ENCODE measurements around the gene UBE2QL1.
A peak's percentile ranks its signal among the peaks of the same experiment; 100 is the strongest.

UBE2QL1 gene

GRCh38 chr5:6468870-6469269 is 20.2 kb downstream of the UBE2QL1 start:
- TF ChIP-seq GATA3 (IDR thresholded peaks at IDR 0.05; ENCODE audit: low read depth, low read length) (no peak), GATA2 (IDR thresholded peaks at IDR 0.05; ENCODE audit: low read depth, low read length) (no peak)

GRCh38 chr5:6469836-6470235 is 21.2 kb downstream of the UBE2QL1 start:
- TF ChIP-seq GATA3 (IDR thresholded peaks at IDR 0.05; ENCODE audit: low read depth, low read length): no peak
- TF ChIP-seq GATA2 (IDR thresholded peaks at IDR 0.05; ENCODE audit: low read depth, low read length): no peak

- no peak for TF ChIP-seq GATA2 (IDR thresholded peaks at IDR 0.05; ENCODE audit: low read depth, low read length)
Observed at GRCh38 chr5:6470672-6471071, 22.0 kb downstream of the UBE2QL1 start.

GRCh38 chr5:6471252-6471651 is 22.6 kb downstream of the UBE2QL1 start:
- no peak for TF ChIP-seq GATA2 (IDR thresholded peaks at IDR 0.05; ENCODE audit: low read depth, low read length)
- TF ChIP-seq GATA3 (IDR thresholded peaks at IDR 0.05; ENCODE audit: low read depth, low read length): no peak

GRCh38 chr5:6472792-6473191 is 24.1 kb downstream of the UBE2QL1 start:
- TF ChIP-seq GATA2 (IDR thresholded peaks at IDR 0.05; ENCODE audit: low read depth, low read length) (no peak), GATA3 (IDR thresholded peaks at IDR 0.05; ENCODE audit: low read depth, low read length) (no peak)

- TF ChIP-seq GATA2 (IDR thresholded peaks at IDR 0.05; ENCODE audit: low read depth, low read length) (no peak), GATA3 (IDR thresholded peaks at IDR 0.05; ENCODE audit: low read depth, low read length) (no peak)
Observed at GRCh38 chr5:6473284-6473683, 24.6 kb downstream of the UBE2QL1 start.

- no peak for TF ChIP-seq GATA3 (IDR thresholded peaks at IDR 0.05; ENCODE audit: low read depth, low read length)
Observed at GRCh38 chr5:6475626-6476312, 27.1 kb downstream of the UBE2QL1 start.

- TF ChIP-seq GATA3 (IDR thresholded peaks at IDR 0.05; ENCODE audit: low read depth, low read length) (no peak), GATA2 (IDR thresholded peaks at IDR 0.05; ENCODE audit: low read depth, low read length) (no peak)
Observed at GRCh38 chr5:6476313-6476661, 27.6 kb downstream of the UBE2QL1 start.

GRCh38 chr5:6478793-6479192 is 30.1 kb downstream of the UBE2QL1 start:
- TF ChIP-seq GATA3 (IDR thresholded peaks at IDR 0.05; ENCODE audit: low read depth, low read length) (peak; percentile 36; the same call in 1 of the 2 replicates), GATA2 (IDR thresholded peaks at IDR 0.05; ENCODE audit: low read depth, low read length) (peak; percentile 79)

- TF ChIP-seq GATA2 (IDR thresholded peaks at IDR 0.05; ENCODE audit: low read depth, low read length): no peak
- no peak for TF ChIP-seq GATA3 (IDR thresholded peaks at IDR 0.05; ENCODE audit: low read depth, low read length)
Observed at GRCh38 chr5:6480133-6481051, 31.7 kb downstream of the UBE2QL1 start.

GRCh38 chr5:6482735-6483134 is 34.1 kb downstream of the UBE2QL1 start:
- no peak for TF ChIP-seq GATA2 (IDR thresholded peaks at IDR 0.05; ENCODE audit: low read depth, low read length)
- no peak for TF ChIP-seq GATA3 (IDR thresholded peaks at IDR 0.05; ENCODE audit: low read depth, low read length)

GRCh38 chr5:6483880-6484382 is 35.3 kb downstream of the UBE2QL1 start:
- no peak for TF ChIP-seq GATA2 (IDR thresholded peaks at IDR 0.05; ENCODE audit: low read depth, low read length)
- TF ChIP-seq GATA3 (IDR thresholded peaks at IDR 0.05; ENCODE audit: low read depth, low read length): no peak

GRCh38 chr5:6484446-6484845 is 35.8 kb downstream of the UBE2QL1 start:
- no peak for TF ChIP-seq GATA2 (IDR thresholded peaks at IDR 0.05; ENCODE audit: low read depth, low read length)

GRCh38 chr5:6484899-6485298 is 36.2 kb downstream of the UBE2QL1 start:
- TF ChIP-seq GATA3 (IDR thresholded peaks at IDR 0.05; ENCODE audit: low read depth, low read length): no peak

GRCh38 chr5:6485441-6485840 is 36.8 kb downstream of the UBE2QL1 start:
- TF ChIP-seq GATA2 (IDR thresholded peaks at IDR 0.05; ENCODE audit: low read depth, low read length) (no peak), GATA3 (IDR thresholded peaks at IDR 0.05; ENCODE audit: low read depth, low read length) (no peak)

All from SH-SY5Y (cell line).